Erythroblast (primary cell): Measurements from ENCODE around the gene PARD3.
"Not testable (repeated sequence)": the region's sequence is repeated elsewhere in the genome, so short reads cannot be mapped to it uniquely, and the experiment has no call there.

Experiments
- DNase-seq, 2 experiments: peaks; one replicate each; lab custom pipeline; 2025; lab: John Stamatoyannopoulos, UW
- GATA1 ChIP-seq: IDR thresholded peaks from 2 replicates; pipeline ENCODE4 v1.6.1; 2011; ENCODE audit warnings: low read depth, mild to moderate bottlenecking, control low read depth, low read length, moderate library complexity
- POLR2A ChIP-seq: IDR thresholded peaks from 2 replicates; pipeline ENCODE4 v1.6.1; 2011; ENCODE audit warnings: mild to moderate bottlenecking, low read length

Gene PARD3

DNA sequence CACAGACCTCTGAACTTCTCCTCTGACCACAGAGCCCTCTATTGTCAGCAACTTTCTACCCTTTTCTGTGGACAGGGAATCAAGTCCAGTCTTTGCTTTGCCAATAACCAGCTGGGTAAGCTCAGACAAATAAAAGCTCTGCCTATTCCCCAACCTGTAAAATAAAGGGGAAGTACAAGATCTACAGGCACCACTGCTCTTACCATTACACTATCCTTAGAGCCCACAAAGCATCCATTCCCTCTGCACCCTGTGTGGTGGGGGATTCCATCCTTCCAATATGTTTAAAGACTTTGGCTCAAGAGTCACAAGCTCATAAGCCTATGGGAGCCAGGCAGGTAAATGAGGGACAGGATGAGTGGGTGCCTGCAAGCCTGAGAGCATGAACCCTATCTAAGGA lies 88.2 kb downstream of the PARD3 start:
- TF ChIP-seq POLR2A (no peak), GATA1 (no peak)
- DNase-seq: no peak

DNA sequence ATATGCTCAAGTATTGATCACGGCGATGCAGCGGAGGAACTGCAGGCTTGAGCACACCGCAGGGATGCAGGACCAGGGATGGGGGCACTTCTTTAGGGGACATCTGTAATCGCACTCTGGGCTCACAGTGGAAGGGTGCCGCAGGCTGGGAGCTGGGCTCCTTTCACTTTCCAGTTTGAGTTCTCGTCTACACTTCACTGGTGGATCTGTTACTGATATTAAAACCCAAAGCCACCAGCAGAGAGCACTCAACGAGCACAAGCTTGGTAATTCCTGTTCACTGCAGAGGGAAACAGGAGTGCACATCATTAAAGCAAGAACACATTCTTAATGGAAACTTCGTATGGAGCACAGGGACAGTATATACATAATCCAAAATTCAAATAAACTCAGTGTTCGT lies 91.3 kb downstream of the PARD3 start:
- no peak for TF ChIP-seq POLR2A
- no peak for TF ChIP-seq GATA1
- peak; percentile 51 to 52 for DNase-seq

DNA sequence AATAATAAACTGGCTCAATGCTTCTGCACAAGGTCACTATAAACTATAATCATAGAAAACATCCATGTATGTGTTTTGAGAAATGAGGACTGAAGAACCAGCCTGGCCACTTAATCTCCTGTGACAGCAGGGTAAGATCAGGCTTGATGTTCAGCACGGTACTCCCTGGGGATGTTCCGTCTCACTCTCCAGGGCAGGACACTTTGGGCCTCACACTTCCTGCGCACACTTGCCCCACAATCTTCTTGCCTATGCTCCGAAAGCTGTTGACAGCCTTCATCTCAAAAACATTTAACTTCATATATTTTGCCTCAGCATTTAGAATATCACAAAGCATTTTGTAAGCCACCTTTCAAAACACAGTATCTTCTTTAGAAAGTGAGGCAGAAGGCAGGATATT lies 92.7 kb downstream of the PARD3 start:
- TF ChIP-seq GATA1 (no peak), POLR2A (no peak)
- no peak for DNase-seq

DNA sequence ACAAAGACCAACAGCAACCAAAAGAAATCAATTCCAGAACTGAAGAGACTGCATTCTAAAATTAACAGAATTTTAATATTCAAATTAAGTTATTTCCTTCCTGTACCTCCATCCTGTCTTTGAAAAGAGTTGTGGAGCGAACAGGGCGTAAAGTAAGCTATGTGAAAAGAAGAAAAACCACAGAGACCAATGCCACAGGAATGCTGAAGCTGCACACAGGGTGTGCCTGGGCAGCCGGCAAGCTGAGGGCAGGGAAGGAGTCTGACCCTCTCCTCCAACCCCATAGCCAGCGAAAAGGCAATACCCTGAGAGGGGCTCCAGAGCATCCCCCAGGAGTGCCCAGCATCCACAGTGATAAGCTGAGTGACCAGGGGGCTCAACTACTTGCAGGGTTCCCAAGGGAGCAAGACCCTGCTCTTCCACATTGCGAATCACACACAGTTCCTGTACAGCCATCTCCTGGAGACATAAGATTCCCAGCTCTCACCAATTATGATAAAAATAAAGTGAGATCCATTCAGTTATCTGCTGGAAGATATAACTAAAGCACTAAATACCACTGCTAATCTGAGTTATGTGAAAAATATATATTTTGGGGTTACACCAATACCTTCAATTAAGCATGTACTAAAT lies 93.8 kb downstream of the PARD3 start:
- DNase-seq: no peak

DNA sequence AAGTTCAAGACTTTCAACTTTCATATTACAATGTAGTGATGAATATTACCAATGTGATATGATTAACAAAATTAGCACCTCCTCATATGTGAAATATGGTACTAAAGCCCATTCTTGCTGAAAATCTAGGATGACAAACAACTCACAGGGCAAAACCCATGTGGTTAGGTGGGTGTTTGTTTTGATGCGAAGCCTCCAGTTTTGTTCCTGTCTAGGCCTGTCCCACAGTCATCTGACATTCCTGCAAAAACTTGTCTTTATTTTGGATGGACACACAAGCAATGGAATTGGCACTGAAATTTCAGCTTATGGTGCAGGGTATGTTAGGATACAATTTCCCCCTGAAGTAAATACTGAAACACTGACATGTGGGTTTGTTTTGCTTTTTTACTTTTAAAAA lies 95.3 kb downstream of the PARD3 start:
- no peak for TF ChIP-seq POLR2A
- TF ChIP-seq GATA1: no peak
- no peak for DNase-seq

More for the DNA sequence above, 93.8 kb downstream of the PARD3 start:
- TF ChIP-seq GATA1 (no peak), POLR2A (no peak)

DNA sequence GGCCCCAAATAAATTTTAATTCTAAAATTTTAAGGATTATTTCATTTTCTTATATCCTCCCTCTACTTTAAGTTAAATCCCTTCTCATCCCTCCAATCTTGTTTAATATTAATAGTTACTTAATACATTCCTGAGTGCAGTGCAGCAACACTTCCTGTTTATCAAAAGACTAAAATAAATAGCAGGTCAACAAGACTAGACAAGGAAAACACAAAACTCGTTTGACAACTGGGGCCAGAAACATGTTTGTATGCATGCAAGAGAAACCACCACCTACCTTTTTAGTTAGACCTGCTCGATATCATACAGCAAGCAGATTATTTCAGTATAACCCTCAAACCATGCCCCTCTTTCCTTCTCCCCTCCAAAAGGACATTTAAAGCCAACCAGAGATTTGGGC lies 95.8 kb downstream of the PARD3 start:
- no peak for DNase-seq
- TF ChIP-seq GATA1: no peak
- TF ChIP-seq POLR2A: no peak

DNA sequence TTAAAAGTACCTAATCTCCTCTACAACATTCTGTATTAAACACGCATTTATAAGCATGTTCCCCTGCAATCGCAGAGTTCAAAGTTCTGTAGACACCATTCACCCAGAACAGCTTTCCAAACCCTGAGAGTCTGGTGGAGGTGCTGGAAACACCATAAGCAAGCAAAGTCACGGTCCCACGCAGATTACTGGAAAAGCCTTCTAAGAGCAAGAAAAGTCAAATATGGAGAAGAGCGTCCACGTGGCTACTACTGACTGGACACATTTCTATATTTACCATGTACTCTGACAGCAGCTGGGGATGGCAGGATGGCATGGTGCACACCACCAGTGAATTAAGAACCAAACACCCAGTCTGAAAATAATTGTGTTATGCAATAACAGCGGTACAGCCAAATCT lies 97.7 kb downstream of the PARD3 start:
- peak in 1 of 2 experiments; percentile 22 for DNase-seq
- TF ChIP-seq GATA1 (no peak), POLR2A (no peak)

DNA sequence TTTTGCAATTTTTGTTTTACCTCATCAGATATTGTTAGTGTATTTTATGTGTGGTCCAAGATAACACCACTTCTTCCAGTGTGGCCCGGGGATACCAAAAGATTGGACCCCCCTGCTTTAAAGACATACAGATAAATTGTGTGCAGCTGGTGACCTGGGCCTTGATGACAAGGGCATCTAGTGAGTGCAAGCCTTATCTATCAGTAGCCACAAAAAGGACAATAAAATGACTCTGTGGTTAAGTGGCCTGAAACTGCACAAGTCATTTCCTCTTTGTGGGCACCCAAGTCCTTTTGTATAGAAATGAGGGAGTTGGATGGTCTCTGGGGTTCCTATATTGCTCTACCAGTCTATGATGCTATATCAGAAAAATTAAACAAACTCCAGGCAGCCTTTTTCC lies 98.1 kb downstream of the PARD3 start:
- TF ChIP-seq GATA1: no peak
- TF ChIP-seq POLR2A: no peak
- DNase-seq: peak; percentile 24 to 86

DNA sequence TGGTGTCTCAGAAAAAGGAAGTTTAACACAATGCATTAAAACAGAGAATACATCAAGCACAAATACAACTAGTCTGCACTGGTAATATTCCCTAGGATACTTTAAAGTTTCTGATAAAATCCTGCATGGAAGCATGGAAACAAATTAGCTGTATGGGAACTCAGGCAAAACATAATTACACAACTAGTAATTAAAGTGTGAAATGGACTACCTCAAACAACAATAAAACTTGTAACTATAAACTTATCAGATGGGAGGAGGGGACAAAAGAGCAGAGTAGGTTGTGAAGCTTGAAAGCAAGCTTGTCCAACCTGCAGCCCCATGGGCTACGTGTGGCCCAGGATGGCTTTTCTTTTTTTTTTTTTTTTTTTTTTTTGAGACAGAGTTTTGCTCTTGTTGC lies 98.9 kb downstream of the PARD3 start:
- TF ChIP-seq GATA1 (no peak), POLR2A (no peak)
- no peak for DNase-seq

DNA sequence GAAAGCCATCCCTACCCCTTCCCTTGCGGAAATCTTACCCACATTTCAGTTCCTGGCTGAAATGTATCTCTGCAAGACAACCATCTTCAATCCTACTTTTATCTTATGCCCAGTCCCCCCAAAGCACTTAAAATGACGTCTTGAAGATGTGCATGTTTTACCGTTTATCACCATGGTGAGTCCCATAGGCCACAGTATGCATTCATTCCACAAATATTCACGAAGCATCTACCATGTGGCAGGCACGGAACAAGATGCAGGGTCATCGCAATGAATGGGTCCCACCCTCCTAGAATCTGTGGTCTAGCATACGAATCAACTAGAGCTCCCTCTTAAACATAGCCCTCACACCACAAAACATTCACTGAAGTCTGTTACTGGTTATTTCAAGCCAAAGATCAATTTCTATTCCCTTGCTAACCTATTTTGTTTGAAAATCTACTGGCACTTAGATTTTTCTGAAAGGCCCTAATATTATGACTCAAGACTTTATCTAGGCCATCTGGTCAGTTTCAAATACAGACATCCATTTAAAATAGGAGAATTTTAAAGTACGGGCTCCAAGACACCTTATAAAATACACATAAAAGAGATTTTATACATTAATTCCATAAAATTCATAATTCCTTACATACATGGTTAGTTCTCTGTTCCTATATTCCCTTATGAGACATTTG lies 99.4 kb downstream of the PARD3 start:
- no peak for DNase-seq
- TF ChIP-seq POLR2A (no peak), GATA1 (no peak)

DNA sequence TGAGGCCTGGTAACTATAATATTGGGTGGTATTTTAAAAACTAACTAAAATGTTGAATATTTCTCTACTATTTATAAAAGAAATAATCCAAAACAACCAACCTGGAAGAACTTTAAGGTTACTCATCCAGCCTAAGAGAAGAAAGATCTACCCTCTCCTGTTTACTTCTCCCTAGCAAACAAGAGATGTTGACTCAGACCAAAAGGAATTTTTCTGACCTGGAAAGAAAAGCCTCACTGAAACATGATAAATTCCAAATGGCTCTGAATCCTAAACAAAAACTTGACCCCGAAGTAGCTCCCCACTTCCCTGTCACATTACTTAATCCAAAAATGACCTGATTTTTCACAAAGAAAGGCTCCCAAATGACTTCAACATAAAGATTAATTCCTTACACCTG lies 101.2 kb downstream of the PARD3 start:
- no peak for DNase-seq
- TF ChIP-seq GATA1: no peak

DNA sequence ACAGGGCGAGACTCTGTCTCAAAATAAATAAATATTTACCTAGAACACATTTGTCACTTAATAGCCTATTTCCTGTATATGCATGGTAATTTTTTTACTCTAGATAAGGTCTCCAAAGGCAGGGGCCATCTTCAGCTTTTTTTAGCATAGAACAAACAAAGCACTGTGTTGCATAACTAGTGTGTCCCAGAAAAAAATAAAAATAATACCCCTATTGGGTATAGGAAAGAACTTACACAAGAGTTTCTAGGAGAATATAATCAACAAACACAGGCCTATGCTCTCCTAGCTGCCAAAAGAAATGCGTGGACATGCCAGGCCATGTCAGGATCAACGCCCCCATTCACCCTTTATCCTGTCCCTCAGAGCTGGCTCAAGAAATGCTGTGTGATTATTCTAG lies 103.6 kb downstream of the PARD3 start:
- no peak for TF ChIP-seq GATA1
- no peak for TF ChIP-seq POLR2A
- no peak for DNase-seq

DNA sequence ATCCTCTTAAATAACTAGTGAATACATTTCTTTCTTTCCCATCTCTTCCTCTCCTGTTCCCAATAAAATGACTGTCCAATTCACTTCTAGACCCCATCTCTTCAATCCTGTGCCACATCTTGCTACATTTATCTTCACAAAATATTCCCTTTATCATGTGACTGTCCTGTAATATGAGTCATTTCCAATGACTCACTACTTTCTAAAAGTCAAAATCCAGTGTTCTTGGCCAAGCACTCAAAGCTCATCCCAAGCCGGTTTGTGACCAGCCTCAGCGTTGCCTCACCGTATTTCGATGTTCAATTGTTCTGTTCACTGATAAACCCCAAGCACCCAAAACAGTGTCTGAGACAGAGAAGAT lies 104.7 kb downstream of the PARD3 start:
- TF ChIP-seq GATA1: no peak
- TF ChIP-seq POLR2A: no peak
- no peak for DNase-seq

DNA sequence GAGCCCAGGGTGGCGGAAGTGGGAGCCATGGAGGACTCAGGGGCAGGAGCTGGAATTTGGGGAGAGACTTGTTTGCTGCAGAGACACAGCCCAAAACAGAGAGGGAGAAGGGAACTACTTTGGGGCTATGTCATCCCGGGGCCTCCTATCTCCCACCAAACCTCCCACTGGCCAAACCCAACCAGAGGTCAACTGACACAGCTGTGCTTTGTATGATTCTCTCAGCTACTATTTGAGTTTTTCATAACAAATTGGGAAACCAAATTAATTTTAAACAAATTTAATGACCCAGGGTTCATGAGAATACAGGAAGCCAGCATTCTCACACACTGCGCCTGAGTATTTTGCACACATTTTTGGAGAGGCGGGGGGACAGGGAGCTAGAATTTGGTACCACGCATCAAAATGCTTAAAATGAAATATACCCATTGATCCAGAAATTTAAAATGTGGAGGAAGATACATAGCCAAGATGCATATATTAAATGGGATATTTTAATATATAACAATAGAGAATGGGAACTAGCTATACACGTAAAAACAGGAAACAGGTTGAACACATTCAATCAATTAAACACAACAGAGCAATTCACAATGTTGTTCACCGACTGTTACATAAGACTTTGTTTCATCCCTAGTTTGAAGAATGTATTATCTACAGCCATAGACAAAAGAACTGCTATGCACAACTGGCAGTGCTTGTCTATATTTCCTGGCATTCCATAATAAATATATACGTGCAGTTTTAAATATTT lies 105.3 kb downstream of the PARD3 start:
- DNase-seq: no peak
- TF ChIP-seq POLR2A (no peak), GATA1 (no peak)

DNA sequence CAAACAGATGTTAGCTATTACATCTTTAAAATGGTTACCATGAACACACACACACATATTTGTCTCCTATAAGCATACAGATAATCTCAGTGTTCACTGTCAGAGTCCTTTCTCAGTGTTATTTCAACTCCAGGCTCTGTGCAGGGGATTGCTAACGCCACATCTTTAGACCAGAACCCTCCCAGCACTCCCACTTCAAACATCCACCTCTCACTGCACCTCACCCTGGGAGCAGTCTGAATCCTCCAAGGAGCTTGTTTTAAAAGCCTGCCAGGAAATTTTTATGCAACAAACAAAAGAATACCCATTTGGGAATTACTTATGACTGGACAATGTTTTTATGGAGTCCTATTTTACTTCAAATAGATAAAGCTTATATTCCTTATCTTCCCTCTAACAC lies 107.4 kb downstream of the PARD3 start:
- no peak for DNase-seq
- no peak for TF ChIP-seq POLR2A
- TF ChIP-seq GATA1: no peak

DNA sequence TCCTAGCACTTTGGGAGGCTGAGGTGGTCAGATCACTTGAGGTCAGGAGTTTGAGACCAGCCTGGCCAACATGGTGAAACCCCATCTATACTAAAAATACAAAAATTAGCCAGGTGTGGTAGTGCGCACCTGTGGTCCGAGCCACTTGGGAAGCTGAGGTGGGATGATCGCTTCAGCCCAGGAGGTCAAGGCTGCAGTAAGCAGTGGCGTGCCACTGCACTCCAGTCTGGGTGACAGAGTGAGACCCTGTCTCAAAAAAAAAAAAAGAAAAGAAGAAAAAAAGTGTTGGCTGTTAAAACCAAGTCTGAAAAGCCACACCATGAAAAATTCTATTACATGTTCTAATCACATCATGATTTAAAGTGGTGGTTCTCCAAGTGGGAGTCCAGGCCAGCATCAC lies 108.1 kb downstream of the PARD3 start:
- not testable (repeated sequence) for DNase-seq
